Thyroid gland (tissue), 4 donors: ENCODE measurements around the gene CAD.

Experiments used
- CTCF ChIP-seq, 6 experiments: fragments of 200-600 bp in 3 of 6; fragments of 450-650 bp in 3 of 6; sonication (generic) in 3 of 6; IDR thresholded peaks; one replicate each; pipeline ENCODE4 v1.5.1; 2016 to 2019; ENCODE audit warnings: antibody characterized with exemption in 6 of 6, mild to moderate bottlenecking in 2 of 6, inconsistent platforms in 1 of 6, moderate library complexity in 1 of 6
- POLR2A ChIP-seq, 2 donors: fragments of 450-650 bp; IDR thresholded peaks; one replicate each; pipeline ENCODE4 v1.6.1; 2017; ENCODE audit warnings: antibody characterized with exemption in 2 of 2, mild to moderate bottlenecking in 2 of 2, moderate library complexity in 1 of 2

DNA sequence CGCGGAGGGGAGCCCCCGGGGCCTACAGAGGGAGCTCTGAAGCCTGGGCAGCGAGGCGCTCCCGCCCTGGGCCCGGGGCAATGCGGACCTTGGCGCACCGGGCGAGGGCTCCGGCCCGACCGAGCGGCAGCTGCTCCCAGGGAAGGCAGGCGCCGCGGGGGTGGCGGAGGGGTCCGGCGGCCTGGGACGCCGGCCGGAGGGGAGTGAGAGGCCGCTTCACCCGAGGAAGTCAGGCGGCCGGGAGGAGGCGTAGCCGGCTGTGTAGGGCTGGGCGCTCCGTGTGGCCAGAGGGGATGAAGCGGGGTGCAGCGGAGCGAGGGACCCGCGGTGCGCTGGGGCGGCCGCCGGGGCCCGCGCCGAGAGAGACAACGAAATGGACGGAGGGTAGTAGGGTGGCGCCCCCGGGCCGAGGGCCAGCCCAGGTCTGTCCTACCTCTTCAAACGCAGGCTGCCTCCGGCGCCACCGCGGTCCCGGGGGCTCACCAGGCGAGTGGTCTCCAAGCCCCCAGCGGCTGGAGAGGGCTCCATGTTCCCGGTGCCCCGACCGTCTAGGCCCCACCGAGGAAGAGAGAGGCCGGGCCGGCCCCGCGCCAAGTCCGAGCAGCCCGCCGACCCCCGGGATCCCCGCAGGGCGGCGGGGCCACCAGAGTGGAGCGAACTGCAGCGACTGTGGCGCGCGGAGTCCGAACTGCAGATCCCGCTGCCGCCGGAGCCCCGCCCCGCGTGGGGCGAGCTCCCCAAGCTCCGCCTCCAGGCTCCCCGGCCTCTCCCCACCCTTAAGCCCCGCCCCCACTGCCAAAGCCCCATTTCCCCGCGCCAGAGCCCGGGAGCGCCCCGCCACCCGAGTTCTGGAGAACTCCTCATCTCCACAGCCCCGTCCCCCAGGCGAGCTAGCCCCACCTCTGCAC is 45.5 kb downstream of the CAD start, which contains the start of gene SLC30A3:
- no peak for TF ChIP-seq CTCF (IDR thresholded peaks at IDR 0.05)
- TF ChIP-seq POLR2A (IDR thresholded peaks at IDR 0.05): no peak
